Suprapubic skin (tissue), 4 donors: ENCODE results near the gene NCAPG. TPM values are rescaled to one million over a fixed set of nuclear protein-coding genes. Genes with fewer than 3 reads are reported as not detected.
"Not testable (repeated sequence)": the region's sequence is repeated elsewhere in the genome, so short reads cannot be mapped to it uniquely, and the experiment has no call there.

Experiments
- DNase-seq, 2 donors: peaks; one replicate each; pipeline ENCODE4 v3.0.0-alpha.2; 2019; ENCODE audit warnings: low spot score in 2 of 2
- H3K27ac ChIP-seq: fragments of 200-600 bp; sonication (generic); one replicate; pipeline ENCODE4 v1.5.1; 2019
- H3K27me3 ChIP-seq: fragments of 200-600 bp; sonication (generic); one replicate; pipeline ENCODE4 v1.5.1; 2019
- H3K36me3 ChIP-seq: fragments of 200-600 bp; sonication (generic); one replicate; pipeline ENCODE4 v1.5.1; 2019
- H3K4me1 ChIP-seq: fragments of 200-600 bp; sonication (generic); one replicate; pipeline ENCODE4 v1.5.1; 2019
- H3K4me3 ChIP-seq: fragments of 200-600 bp; sonication (generic); one replicate; pipeline ENCODE4 v1.5.1; 2019; ENCODE audit warnings: mild to moderate bottlenecking
- H3K9me3 ChIP-seq: fragments of 200-600 bp; sonication (generic); one replicate; pipeline ENCODE4 v1.5.1; 2019
- EP300 ChIP-seq: sonication (generic); formaldehyde crosslinking; IDR thresholded peaks from one replicate; pipeline ENCODE4 v1.6.1; 2017; ENCODE audit warnings: antibody characterized with exemption
- POLR2A ChIP-seq, 2 donors: fragments of 450-650 bp; IDR thresholded peaks; one replicate each; pipeline ENCODE4 v1.6.1; 2017; ENCODE audit warnings: antibody characterized with exemption in 2 of 2, mild to moderate bottlenecking in 2 of 2, moderate library complexity in 2 of 2
- POLR2AphosphoS5 ChIP-seq, 3 donors: sonication (generic); formaldehyde crosslinking; IDR thresholded peaks; one replicate each; pipeline ENCODE4 v1.6.1; 2017; ENCODE audit warnings: antibody characterized with exemption in 3 of 3
- WGBS: methylation state at CpG from one replicate; pipeline ENCODE4 v1.1.5; 2018; 5-methylcytosine and 5-hydroxymethylcytosine counted together
- total RNA-seq, 4 donors: library from RNA; depleted of rRNA; stranded (reverse); fragments of >200 nt; gene quantifications; one replicate each; pipeline ENCODE4 v1.1.0, GENCODE V29; 2016
- TF ChIP-seq, protein P1 (sequence below), 2 donors: fragments of 200-600 bp in 1 of 2; fragments of 450-650 bp in 1 of 2; sonication (generic) in 1 of 2; IDR thresholded peaks; one replicate each; pipeline ENCODE4 v1.5.1; 2016 to 2019; ENCODE audit warnings: antibody characterized with exemption in 2 of 2, mild to moderate bottlenecking in 1 of 2, moderate library complexity in 1 of 2

The NCAPG gene
- total RNA-seq, 4 donors from 2014 or later, result 1.6 to 10.7 (median 4.2) TPM

DNA sequence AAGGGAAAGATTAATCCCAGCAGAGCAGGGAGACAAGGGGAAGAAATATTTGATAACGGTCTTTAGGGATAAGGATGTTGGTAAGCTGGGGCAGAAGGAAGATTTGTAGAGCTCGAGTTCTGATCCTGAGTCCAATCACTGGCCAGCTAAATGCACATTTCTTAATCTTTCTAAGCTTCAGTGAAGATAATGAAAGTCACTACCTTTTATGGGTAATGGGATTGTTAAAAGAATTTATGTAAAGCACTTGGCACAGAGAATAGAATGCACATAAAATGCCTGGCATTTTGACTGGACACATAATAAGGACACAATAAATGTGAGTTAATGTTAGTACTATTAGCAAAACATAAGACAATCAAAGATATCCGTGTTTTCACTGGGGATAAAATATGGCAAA is 43.3 kb downstream of the NCAPG start:
- Histone ChIP-seq H3K36me3 (no peaks in the 10 kb centered on the region), H3K4me1 (no peaks in the 10 kb centered on the region), H3K27me3 (no peaks in the 10 kb centered on the region), H3K27ac (no peak overlapping the region), H3K4me3 (no peak overlapping the region), H3K9me3 (no peaks in the 10 kb centered on the region)
- 92% methylated on average over 3 of the region's 3 CpGs for WGBS
- DNase-seq, result no peak
- TF ChIP-seq EP300, result no peak
- TF ChIP-seq POLR2A (IDR thresholded peaks at IDR 0.05), result no peak
- no peak for TF ChIP-seq POLR2AphosphoS5 (IDR thresholded peaks at IDR 0.05)
- TF ChIP-seq, protein P1, sequence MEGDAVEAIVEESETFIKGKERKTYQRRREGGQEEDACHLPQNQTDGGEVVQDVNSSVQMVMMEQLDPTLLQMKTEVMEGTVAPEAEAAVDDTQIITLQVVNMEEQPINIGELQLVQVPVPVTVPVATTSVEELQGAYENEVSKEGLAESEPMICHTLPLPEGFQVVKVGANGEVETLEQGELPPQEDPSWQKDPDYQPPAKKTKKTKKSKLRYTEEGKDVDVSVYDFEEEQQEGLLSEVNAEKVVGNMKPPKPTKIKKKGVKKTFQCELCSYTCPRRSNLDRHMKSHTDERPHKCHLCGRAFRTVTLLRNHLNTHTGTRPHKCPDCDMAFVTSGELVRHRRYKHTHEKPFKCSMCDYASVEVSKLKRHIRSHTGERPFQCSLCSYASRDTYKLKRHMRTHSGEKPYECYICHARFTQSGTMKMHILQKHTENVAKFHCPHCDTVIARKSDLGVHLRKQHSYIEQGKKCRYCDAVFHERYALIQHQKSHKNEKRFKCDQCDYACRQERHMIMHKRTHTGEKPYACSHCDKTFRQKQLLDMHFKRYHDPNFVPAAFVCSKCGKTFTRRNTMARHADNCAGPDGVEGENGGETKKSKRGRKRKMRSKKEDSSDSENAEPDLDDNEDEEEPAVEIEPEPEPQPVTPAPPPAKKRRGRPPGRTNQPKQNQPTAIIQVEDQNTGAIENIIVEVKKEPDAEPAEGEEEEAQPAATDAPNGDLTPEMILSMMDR (IDR thresholded peaks at IDR 0.05), result no peak

DNA sequence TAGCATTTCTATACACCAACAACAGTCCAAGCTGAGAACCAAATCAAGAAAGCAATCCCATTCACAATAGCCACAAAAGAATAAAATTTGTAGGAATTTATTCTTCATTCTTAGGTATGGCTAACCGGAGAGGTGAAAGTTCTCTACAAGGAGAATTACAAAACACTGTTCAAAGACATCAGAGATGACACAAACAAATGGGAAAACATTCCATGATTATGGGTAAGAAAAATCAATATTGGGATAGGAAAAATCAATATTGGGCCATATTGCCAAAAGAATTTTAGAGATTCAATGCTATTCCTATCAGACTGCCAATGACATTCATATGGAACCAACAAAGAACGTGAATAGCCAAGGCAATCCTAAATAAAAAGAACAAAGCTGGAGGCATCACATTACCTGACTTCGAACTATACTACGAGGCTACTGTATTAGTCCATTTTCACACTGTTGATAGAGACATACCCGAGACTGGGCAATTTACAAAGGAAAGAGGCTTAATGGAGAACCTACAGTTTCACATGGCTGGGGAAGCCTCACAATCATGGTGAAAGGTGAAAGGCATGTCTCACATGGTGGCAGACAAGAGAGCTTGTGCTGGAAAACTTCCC is 49.1 kb downstream of the NCAPG start:
- DNase-seq, result no peak
- Histone ChIP-seq H3K9me3 (peaks cover 11% of the 10 kb centered on the region), H3K36me3 (no peaks in the 10 kb centered on the region), H3K27ac (no peak overlapping the region), H3K4me1 (no peaks in the 10 kb centered on the region), H3K4me3 (no peak overlapping the region), H3K27me3 (no peaks in the 10 kb centered on the region)
- WGBS, result 92% methylated on average over 5 of the region's 5 CpGs
- no peak for TF ChIP-seq EP300
- TF ChIP-seq POLR2AphosphoS5 (IDR thresholded peaks at IDR 0.05), result no peak
- no peak for TF ChIP-seq POLR2A (IDR thresholded peaks at IDR 0.05)
- TF ChIP-seq, protein P1 (IDR thresholded peaks at IDR 0.05), result no peak

DNA sequence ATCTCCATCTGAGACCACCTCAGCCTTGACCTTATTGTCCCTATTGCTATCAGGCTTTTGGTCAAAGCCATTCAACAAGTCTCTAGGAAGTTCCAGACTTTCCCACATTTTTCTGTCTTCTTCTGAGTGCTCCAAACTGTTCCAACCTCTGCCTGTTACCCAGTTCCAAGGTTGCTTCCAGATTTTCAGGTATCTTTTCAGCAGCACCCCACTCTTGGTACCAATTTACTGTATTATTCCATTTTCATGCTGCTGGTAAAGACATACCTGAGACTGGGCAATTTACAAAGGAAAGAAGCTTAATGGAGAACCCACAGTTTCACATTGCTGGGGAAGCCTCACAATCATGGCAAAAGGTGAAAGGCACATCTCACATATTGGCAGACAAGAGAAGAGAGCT is 51.1 kb downstream of the NCAPG start:
- H3K9me3 ChIP-seq, result peaks cover 11% of the 10 kb centered on the region
- not testable (repeated sequence) for H3K36me3 ChIP-seq, H3K27ac ChIP-seq, H3K27me3 ChIP-seq, H3K4me1 ChIP-seq, DNase-seq, H3K4me3 ChIP-seq

DNA sequence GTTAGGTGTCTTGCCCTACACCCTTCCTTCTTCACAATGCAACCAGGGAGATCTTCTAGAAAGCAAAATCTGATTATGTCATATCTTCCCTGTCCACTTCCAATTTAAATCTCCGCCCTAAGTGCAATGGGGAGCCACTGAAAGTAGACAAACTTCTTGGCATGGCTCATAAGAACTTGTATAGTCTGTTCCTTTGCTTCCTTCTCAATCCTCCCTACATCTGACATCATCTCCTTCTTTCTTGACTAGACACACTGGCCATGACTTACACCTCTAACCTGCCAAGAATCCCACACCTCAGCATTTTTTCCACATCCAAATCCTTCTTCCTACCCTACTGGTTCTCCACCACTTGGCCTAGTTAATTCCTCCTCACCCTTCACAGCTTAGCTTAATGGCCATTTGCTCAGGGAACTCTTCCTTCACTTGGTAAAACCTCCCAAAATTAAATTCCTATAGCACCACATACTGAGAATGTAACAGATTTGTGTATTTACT is 55.1 kb downstream of the NCAPG start:
- Histone ChIP-seq H3K9me3 (peaks cover 11% of the 10 kb centered on the region), H3K4me3 (no peak overlapping the region), H3K36me3 (no peaks in the 10 kb centered on the region), H3K4me1 (no peaks in the 10 kb centered on the region), H3K27ac (no peak overlapping the region), H3K27me3 (no peaks in the 10 kb centered on the region)
- WGBS, result 100% methylated on average over 1 of the region's 1 CpG
- TF ChIP-seq POLR2AphosphoS5 (IDR thresholded peaks at IDR 0.05), result no peak
- TF ChIP-seq, protein P1 (IDR thresholded peaks at IDR 0.05), result no peak
- DNase-seq, result no peak

DNA sequence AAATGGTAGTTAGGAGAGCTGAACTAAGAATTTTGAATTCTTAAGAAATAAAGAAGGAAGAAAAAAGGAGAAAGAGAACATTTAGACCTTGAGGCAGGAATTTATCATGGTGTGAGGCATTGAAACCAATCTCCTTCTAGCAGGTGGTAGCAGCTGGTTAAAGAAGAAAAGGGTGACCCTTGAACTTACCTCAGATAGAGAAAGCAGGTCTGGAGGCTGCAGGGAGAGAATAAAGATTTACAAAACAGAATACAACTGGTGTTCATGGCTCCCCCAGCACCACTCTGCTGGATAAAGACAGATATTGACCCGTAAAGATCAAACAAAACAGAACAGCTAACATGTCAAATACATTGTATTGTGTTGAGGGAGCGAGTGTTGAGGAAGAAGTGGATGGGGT is 56.0 kb downstream of the NCAPG start:
- Histone ChIP-seq H3K27ac (no peak overlapping the region), H3K4me3 (no peak overlapping the region), H3K36me3 (no peaks in the 10 kb centered on the region), H3K27me3 (no peaks in the 10 kb centered on the region), H3K4me1 (no peaks in the 10 kb centered on the region), H3K9me3 (peaks cover 11% of the 10 kb centered on the region)
- 93% methylated on average over 2 of the region's 2 CpGs for WGBS
- TF ChIP-seq POLR2AphosphoS5 (IDR thresholded peaks at IDR 0.05) (no peak), POLR2A (IDR thresholded peaks at IDR 0.05) (no peak), EP300 (no peak)
- TF ChIP-seq, protein P1 (IDR thresholded peaks at IDR 0.05), result no peak
- DNase-seq, result no peak

DNA sequence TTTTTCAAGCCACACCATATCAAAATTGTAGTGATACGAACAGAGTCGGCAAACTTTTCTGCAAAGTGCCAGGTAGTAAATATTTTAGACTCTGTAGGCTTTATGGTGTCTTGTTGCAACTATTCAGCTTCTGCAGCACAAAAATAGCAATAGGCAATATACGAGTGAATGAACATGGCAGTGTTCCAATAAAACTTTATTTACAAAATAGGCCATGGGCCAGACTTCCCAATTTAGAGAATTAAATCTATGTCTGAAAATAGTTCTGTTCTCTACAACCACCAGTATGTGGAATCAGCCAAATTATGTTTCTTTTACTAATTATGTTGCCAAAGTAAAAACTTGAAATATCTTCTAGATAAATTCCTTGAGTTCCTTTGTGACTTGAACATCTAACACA is 56.5 kb downstream of the NCAPG start:
- no peaks in the 10 kb centered on the region for H3K36me3 ChIP-seq
- H3K4me1 ChIP-seq, result no peaks in the 10 kb centered on the region
- TF ChIP-seq EP300, result no peak
- no peak for TF ChIP-seq POLR2A (IDR thresholded peaks at IDR 0.05)
- TF ChIP-seq POLR2AphosphoS5 (IDR thresholded peaks at IDR 0.05), result no peak
- TF ChIP-seq, protein P1 (IDR thresholded peaks at IDR 0.05), result no peak
- DNase-seq, result no peak
- H3K9me3 ChIP-seq, result peaks cover 6% of the 10 kb centered on the region
- no peak overlapping the region for H3K27ac ChIP-seq
- WGBS, result 73% methylated on average over 3 of the region's 3 CpGs
- no peak overlapping the region for H3K4me3 ChIP-seq
- H3K27me3 ChIP-seq, result no peaks in the 10 kb centered on the region
